DMS 273 (cell line): ENCODE data around the gene GLYATL1.

Experiments used
- DNase-seq: peaks from one replicate; lab custom pipeline; 2025; ENCODE audit not compliant: unreplicated experiment; lab: John Stamatoyannopoulos, UW

Gene GLYATL1

GRCh38 chr11:58926251-58926650 lies 13.0 kb upstream of the GLYATL1 start:
- DNase-seq = no peak

- DNase-seq = no peak
Measured at GRCh38 chr11:58926695-58927094, 12.6 kb upstream of the GLYATL1 start.

GRCh38 chr11:58927393-58928106 lies 11.7 kb upstream of the GLYATL1 start:
- DNase-seq = peak; percentile 1

GRCh38 chr11:58928107-58928499 lies 11.2 kb upstream of the GLYATL1 start:
- DNase-seq = no peak

GRCh38 chr11:58928691-58929090 lies 10.6 kb upstream of the GLYATL1 start:
- no peak for DNase-seq

- no peak for DNase-seq
Measured at GRCh38 chr11:58930926-58931325, 8.4 kb upstream of the GLYATL1 start.

- no peak for DNase-seq
Measured at GRCh38 chr11:58933661-58934060, 5.6 kb upstream of the GLYATL1 start.

- DNase-seq = no peak
Measured at GRCh38 chr11:58934945-58935513, 4.3 kb upstream of the GLYATL1 start.

- DNase-seq = no peak
Measured at GRCh38 chr11:58938398-58938797, 890 bp upstream of the GLYATL1 start.

- no peak for DNase-seq
Measured at GRCh38 chr11:58940028-58940427, 740 bp downstream of the GLYATL1 start.

- DNase-seq = no peak
Measured at GRCh38 chr11:58941838-58942237, 2.5 kb downstream of the GLYATL1 start.

GRCh38 chr11:58945663-58946062 lies 6.4 kb downstream of the GLYATL1 start:
- DNase-seq = no peak

GRCh38 chr11:58949184-58949583 lies 9.9 kb downstream of the GLYATL1 start:
- no peak for DNase-seq

- no peak for DNase-seq
Measured at GRCh38 chr11:58957922-58958321, 18.6 kb downstream of the GLYATL1 start.

GRCh38 chr11:58958500-58958899 lies 19.2 kb downstream of the GLYATL1 start:
- DNase-seq = peak; percentile 32

GRCh38 chr11:58963551-58964104 lies 24.3 kb downstream of the GLYATL1 start:
- peak; percentile 49 for DNase-seq

GRCh38 chr11:58965246-58965985 lies 26.1 kb downstream of the GLYATL1 start:
- DNase-seq = no peak

- no peak for DNase-seq
Measured at GRCh38 chr11:58968251-58968711, 29.0 kb downstream of the GLYATL1 start.

- DNase-seq = no peak
Measured at GRCh38 chr11:58977470-58977869, 38.2 kb downstream of the GLYATL1 start.

GRCh38 chr11:58979222-58979621 lies 39.9 kb downstream of the GLYATL1 start:
- no peak for DNase-seq

GRCh38 chr11:58980159-58980843 lies 41.0 kb downstream of the GLYATL1 start:
- DNase-seq = no peak
